GM08714 (cell line): ENCODE data around the gene CCDC110.
"Not testable (repeated sequence)": the region's sequence is repeated elsewhere in the genome, so short reads cannot be mapped to it uniquely, and the experiment has no call there.

ENCODE experiments used
- H3K4me3 ChIP-seq: fragments of 200-500 bp; sonication (Bioruptor generic); 2 replicates; pipeline ENCODE4 v1.5.1; 2014; ENCODE audit warnings: mild to moderate bottlenecking, low read length, inconsistent platforms
- ZNF274 ChIP-seq: IDR thresholded peaks from 2 replicates; pipeline ENCODE4 v1.6.1; 2012; ENCODE audit warnings: mild to moderate bottlenecking, low read depth, low read length

The CCDC110 gene

DNA sequence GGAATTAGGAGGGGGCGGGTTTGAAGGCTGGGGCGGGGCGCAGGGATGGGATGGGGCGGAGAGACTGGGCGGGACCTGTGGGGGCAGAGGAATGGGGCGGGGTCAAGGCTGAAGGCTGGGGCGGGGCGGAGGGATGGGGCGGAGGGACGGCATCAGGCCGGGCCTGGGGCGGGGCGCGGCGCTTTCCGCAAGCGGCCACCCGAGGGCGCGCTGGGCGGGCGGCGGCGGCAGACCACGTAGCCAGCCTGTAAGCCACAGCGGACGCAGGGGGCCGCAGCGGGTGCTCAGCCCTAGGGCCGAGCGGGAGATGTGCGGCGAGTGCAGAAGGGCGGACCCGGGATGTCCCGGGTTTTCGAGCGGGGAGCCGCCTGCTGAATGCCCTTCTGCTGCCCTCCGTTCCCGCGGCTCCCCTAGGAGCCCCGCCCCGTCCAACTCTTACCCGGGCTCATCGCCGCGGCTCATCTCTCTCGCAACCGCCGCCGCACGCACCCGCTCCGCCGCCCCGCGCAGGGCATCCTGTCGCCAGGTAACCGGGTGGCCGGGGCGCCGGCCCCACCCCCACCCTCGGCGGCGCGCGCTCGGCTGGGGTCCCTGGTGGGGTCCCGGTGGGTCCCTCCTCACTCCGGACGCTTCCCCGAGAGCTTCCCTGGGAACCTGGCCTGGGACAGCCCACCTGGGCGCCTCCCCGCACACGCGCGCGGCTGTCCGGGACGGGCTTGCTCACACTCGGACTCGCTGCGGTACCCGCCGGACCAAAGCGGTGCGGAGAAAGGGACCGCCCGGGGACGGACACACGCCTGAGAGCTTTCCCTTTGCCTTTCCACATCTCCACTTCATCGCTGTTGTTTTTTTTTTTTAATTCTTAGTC lies at the start of gene CCDC110:
Gene CCDC110, minus strand, starts transcription at position 499 of the 868 bp plus-strand sequence. Its CDS starts 50 bp downstream, at position 449.
- no peak for TF ChIP-seq ZNF274
- H3K4me3 ChIP-seq, result peak within 1 kb of the TSS; percentile 95

DNA sequence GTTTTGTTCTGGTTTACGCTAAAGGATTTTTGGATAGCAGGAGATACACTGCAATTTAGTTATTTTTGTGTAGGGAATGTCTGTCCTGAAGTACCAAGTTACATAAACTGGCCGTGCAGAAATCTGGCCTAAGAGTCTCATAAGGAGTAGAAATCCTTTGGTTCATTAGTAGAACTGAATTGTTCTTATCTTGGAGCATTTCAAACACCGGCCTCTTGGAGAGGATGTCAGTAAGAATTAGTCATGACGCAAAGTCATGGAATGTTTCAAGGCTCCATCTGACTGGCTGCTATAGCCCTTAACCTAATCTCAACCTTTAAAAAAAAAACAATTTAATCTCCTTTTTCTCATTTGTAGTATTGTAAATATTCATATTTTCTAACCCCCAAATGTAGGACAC lies 48.6 kb upstream of the CCDC110 start:
- no peak for TF ChIP-seq ZNF274
- H3K4me3 ChIP-seq, result no peak overlapping the region

DNA sequence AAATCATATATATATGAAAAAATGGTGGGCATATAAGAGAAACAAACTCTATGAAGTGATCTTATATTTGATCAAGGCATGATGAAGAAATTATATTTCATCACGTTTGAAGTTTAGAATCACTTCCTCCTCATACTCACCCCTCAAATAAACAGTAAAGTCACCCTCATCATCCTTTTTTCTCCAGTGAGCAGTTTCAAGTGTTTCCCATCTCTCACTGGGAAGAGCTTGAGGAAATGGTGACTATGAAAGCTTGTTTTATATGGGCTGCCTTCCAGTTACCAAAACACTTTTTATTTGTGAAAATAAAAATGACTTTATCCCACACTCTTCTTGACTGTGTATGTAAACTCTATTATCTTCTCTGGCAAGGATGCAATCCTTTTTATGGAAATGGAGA lies 47.0 kb upstream of the CCDC110 start:
- no peak overlapping the region for H3K4me3 ChIP-seq
- no peak for TF ChIP-seq ZNF274

DNA sequence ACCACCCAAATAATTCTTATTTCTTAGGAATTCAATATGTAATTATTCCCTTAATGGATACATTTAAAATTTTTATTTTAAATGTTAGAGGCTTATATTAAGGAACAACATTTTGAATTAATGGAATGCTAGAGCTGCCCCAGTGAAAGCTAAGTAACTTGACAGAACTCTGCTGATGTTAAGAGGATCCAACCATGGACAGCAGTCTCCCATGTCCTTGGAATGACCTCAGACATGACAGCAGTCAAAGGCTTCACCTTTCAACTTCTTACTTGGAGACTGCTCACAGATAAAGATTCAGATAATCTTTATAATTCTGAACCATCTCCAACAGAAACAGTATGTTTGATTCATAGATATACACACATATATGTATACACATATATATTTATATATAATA lies 46.5 kb upstream of the CCDC110 start:
- no peak for TF ChIP-seq ZNF274
- H3K4me3 ChIP-seq, result no peak overlapping the region

DNA sequence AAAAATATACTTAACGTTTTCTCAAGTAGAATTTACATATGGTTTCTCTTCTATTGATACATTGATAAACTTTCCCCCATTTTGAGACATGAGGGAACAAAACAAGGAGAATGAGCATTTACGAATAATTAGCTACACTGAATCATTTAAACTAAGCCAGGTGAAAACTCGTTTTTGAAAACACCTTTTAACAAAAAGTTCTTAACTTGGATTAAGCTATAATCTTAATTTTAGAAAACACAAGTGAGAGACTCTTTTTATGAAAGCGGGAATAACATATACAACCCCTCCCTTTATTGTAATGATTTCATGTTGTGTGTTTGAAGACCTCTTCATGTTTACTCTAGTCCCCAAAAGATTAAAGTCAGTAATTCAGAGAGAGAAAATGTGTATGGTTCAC lies 43.7 kb upstream of the CCDC110 start:
- H3K4me3 ChIP-seq, result no peak overlapping the region
- TF ChIP-seq ZNF274, result no peak

DNA sequence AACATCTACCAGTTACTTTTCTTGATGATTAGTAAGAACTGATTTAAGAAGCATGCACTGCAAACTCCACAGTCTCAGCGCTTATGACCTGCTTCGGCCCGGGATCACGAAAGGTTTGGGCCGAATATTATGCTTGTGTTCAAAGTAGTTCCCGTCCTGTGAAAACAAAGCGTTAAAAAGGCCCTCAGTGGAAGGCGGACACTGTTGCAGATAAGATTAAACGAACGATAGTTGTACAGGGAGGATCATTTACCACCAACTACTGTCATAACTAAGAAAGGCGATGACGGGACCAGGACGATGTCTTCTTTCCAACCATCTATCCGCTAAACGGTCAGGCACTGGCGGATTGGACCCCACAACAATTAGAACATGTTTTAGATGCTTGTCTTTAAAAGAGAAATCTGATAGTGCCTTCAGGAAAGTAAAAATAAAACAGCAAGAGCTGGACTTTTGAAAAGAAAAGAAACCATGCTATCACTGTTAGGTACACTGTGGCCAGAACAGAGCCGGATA lies 42.7 kb upstream of the CCDC110 start:
- TF ChIP-seq ZNF274, result no peak
- H3K4me3 ChIP-seq, result no peak overlapping the region

DNA sequence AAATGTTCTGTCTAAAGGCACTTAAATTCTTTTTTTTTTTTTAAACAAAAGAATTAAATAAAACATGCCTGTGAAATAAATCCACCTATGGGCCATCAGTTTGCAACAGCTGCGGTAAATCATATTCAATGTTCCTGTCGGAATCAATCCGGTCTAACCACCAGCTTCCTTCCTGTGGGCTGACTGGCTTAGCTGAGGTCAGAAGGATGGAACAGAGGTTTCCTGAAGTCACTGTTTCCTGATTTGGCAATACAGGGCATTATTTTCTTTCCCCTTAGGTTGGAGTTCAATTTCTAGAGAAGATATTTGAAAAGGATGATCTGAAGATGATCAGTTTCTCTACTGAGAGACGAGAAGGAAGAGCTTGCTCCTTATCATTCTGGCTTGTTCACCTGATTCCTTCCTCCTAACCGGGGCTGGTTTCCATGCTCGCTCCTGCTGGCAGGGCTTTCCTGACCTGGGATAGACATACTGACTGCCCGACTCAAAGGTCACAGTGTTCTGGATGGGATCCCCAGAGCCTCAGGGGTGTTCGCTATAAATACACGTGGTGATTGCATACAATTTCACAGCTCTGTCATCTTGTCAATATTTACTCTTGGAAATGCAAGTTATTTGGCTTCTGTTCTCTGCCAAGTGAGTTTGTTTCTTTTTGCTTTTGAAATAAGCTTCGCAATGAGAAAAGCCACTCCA lies 42.1 kb upstream of the CCDC110 start:
- H3K4me3 ChIP-seq, result no peak overlapping the region
- TF ChIP-seq ZNF274, result no peak

DNA sequence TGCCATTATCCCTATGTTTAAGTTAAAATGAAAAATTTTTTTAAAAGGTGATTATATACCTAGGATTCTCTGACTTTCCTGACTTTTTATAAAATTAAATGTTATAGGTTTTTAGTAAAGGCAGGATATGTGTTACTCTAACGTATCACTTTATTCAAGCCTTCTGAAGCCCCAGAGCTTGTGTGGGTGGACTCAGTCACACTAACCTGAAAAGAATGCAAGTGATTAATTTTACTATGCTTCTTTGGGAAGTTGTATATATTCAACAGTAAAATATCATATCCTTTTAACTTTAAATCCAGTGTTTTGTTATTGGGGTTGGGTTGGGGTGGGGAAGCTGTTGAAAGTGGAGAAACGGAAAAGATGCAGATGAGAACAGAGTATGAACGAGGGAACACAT lies 41.0 kb upstream of the CCDC110 start:
- no peak for TF ChIP-seq ZNF274
- no peak overlapping the region for H3K4me3 ChIP-seq

DNA sequence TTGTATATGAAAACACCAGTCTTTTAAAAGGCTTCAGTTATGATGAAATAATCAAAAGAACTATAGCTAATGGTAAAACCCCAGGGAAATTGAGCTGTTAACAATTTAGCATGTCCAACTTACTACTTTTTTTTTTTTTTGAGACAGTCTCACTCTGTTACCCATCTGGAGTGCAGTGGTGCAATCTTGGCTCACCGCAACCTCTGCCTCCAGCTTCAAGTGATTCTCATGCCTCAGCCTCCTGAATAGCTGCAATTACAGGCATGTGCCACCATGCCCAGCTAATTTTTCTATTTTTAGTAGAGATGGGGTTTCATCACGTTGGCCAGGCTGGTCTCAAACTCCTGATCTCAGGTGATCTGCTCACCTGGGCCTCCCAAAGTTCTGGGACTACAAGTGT lies 39.7 kb upstream of the CCDC110 start:
- H3K4me3 ChIP-seq, result not testable (repeated sequence)

DNA sequence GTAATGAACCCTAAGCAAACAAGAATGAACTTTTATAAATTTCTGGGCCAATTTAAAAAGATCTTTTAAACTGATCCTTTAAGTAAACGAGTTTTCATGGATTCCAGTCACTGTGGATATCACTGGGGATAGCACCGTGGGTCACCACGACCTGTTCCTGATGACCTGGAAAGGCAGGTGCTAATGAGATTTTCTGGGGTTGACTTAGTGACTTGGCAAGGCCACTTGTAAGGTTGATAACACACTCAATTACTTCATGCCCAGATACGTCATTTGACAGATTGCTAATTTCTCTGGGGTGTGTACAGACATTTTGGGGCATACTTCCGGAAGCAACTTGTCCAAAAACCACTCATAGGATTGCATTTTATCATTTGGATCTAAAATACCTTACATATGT lies 39.3 kb upstream of the CCDC110 start:
- H3K4me3 ChIP-seq, result no peak overlapping the region
- no peak for TF ChIP-seq ZNF274

DNA sequence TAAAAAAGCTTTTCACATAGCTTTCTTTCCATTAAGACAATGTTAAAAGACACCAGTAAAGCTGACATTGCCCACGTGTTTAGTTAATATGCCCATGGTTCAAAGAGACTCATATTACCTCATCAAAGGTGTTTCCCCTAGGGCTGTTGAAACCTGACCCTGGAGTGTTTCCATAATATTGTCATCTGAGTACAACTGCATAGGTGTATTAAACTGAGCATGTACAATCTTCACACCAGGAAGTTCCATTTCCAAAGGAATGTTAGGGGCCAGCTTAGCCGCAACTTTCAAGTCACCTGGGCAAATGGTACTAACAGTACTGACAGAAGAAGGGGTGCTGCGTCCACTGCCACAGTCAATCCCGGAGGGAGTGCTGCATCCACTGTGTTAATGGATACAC lies 36.6 kb upstream of the CCDC110 start:
- TF ChIP-seq ZNF274, result no peak
- H3K4me3 ChIP-seq, result no peak overlapping the region

DNA sequence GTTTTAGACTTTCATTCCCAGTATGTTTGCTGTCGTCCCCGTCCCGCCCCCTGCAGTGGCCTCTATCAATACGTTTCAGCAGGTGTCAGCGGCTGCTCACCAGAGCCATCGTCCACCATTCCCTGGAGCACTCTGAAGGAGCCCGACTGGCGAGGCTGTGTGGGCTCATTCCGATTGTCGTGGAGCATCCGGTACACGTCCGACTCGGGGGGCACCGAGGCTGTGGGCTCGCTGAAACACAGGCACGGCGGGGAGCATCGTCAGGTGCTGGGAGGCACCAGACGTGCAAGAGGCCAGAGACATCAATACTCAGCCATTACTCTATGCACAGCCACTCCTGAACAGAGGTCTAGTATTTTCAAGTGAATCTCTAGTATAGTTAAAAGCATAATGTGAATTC lies 34.9 kb upstream of the CCDC110 start:
- TF ChIP-seq ZNF274, result no peak
- H3K4me3 ChIP-seq, result no peak overlapping the region

DNA sequence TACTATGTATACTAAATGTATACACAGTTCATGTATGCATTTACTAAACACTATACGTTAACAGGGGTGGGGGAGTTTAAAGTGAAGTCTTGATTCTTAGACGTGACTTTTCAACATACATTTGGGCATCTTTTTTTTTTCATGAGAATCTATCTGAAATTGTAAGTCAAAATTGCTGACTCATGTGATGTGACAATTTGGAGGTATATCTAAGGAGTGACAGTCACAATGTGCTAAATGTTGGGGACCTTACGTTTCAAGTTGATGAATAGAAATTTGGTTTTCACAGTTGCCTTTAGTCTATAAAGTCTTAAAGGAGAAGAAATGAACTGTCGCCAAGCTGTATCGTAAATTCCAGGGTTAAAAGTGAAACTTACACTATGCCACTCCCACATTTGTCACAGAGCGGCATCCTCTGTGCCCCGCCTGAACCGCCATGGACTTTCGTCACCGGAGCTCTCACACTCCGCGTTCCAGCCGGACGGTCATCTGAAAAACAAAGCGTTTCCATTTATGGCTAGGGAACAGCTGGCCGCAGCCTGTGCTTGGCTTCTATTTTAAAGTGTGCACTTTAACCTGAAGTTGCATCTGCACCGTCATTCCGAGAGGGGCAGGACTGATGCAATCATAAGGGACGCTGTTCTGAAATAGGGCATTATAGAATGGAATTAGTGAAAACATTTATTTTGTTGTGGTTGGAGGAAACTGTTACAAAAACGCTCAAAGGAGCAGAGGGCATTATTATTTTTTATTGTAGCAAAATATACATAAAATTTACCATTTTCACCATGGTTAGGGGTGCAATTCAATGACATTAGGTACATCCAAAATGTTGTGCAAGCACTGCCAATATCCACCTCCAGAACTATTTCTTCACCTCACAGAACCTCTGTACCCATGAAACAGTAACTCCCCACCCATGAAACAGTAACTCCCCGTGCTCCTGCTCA lies 32.8 kb upstream of the CCDC110 start:
- no peak overlapping the region for H3K4me3 ChIP-seq
- TF ChIP-seq ZNF274, result no peak

DNA sequence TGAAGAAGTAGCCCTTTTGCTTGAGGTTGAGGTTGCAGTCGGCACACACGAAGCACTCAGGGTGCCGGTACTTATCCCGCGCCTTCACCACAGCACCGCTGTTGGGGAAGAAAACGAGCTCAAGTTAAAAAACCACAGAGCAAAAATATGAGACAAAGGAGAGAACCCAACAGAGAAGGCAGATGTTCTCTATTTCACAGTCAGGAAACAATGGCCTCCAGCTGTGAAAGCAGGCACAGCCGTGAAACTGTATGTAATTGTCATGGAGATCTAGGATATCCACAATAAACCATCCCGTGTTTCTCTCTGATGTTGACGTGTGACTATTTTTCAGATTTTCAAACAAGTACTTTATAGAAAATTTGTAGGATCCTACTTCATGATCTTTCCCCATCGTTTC lies 30.9 kb upstream of the CCDC110 start:
- H3K4me3 ChIP-seq, result no peak overlapping the region
- TF ChIP-seq ZNF274, result no peak
